Cortex of kidney (tissue), 1 donor: ENCODE measurements around the gene POLDIP2.
"Not testable (repeated sequence)": the region's sequence is repeated elsewhere in the genome, so short reads cannot be mapped to it uniquely, and the experiment has no call there.

Experiments
- DNase-seq: peaks from one replicate; lab custom pipeline; 2025; lab: John Stamatoyannopoulos, UW

POLDIP2 gene

DNA sequence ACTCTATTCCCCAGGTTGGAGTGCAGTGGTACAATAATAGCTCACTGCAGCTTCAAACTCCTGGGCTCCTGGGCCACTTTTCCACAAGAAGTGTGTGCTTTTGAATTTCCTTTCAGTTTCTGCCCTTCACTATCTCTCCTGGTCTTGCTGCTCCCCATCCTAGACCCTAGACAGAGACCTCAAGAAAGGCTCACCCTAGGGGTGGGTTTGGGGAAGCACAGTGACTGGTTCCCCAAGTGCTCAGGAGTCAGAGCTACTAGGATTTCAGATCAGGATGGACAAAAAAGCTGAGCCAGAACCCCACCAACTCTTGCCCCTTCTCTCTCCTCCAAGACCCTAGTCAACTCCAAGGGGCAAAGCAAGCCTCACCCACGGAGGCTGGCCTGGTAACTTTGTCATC lies 9.3 kb upstream of the POLDIP2 start:
- DNase-seq, result no peak

DNA sequence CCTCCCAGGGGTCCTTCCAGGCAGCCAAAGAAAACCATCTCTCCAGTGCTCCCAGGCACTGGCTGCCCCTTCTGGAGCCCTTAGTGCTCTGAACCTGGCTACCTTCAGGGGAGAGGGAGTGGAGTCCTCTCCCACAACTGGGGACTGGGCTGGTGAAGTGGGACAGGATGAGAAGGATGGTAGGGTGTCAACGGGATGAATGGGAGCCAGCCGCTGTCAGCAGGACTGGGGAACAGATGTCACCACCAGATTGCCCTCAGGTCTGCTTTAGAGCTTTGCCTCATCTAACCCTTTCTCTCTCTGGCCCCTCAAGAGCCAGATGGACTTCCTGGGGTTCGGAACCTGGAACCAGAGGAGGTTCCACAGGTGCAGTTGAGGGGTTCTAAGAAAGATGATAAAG lies 8.2 kb upstream of the POLDIP2 start:
- no peak for DNase-seq

DNA sequence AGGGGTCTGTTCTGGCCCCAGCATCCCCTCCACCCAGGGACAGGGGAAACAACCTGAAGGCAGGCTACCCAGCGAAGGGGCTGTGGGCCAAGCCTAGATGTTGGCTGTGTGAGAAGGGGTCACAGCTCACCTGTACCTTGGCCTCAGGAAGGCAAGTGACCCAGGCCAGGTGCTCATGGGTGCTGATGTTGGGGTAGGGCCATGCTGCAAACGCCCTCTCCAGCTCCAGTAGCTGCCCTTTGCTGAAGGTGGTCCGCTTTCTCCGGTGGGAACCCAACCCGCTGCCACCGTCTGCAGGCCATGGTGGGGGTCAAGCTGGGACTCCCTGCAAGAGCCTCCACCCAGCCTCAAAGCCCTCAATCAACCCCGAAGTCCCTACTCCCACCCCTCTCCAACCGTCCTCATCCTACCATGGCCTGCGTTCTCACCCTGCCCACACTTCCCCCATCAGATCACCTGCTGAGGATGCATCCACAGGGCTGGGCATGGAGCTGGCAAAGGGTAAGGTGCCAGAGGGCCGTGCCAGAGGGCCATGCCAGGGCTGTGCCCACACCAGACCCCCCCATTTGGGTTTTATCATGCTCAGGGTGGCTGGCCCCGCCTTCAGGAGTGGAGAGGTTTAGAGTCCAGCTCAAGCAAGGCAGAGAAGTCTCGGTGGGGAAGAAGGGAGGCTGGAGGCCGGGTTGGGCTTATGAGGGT lies 7.5 kb upstream of the POLDIP2 start, which contains the start of gene SEBOX:
TSS of gene SEBOX (minus strand) at position 535 of the 699 bp plus-strand sequence. CDS start at position 487, 48 bp downstream.
- no peak for DNase-seq

DNA sequence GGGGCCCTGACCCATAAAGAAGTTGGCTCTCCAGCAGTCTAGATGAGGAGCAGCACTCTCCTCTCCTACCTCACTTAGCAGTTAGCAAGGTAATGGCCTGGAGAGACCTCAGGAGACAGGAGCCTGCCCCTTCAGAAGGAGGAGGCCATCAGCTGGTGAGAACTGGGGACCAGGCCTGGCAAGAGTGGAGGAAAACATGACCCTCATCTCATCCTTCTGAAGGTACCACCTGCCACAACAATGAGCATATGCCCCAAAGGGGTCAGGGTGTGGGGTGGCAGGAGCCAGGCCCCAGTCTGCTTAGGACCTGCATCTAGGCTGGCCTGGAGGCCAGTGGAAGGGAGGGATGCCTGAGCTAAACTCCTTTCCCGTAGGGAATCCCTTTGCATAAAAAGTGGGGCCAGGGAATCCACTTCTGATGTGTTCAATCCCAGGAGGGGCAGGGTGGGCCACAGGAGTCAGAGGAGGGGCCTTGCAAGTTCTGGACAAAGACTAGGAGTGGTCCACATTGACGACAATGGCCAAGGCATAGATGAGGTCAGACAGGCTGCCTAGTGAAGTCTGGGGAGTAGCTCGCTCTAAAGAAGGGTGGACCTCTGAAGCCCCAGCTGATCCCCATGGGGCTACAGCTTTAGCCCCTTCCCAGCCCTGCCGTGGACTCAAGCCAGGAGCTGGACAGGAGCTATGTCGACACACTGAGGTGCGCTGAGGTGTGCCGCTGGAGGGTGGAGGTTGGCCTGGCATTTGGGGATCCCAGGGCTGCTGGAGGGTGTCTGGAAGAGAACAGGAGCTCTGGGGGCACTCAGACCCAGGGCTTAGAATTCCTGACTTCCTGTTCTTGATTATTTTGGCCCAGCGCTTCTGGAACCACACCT lies 6.7 kb upstream of the POLDIP2 start:
- DNase-seq, result no peak

DNA sequence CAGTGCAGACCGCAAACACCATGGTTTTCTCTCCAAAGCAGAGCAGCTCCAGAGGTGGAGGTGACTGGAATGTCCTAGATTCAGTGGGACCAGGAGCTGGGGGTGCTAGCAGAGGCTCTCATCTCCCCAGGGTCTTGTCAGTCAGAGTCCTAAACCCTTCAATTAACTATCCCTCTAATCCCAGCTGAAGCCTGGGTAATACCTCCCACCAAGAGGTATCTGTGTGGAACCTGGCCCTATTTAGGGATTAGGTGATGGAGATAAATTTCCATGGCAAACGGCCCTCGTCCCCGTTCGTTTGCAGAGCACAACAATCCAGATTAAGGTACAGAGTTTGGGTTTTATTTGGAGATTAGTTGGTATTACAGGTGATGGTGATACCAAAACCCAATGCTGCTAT lies 5.9 kb upstream of the POLDIP2 start:
- DNase-seq, result no peak

DNA sequence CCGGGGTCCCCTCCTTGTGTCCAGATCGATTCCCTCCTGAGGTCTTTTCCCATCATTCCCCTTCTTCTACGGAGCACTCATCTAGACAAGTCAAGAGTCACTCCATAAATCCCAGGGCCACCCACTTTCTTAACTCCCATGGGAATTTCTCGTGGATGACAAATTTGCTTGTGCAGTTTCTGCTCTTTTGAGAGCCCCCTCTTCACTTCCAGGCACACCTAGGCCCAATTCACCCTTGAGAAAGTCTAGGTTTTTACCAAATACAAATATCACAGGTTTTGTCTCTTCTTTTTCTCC lies 522 bp upstream of the POLDIP2 start:
- DNase-seq, result no peak

DNA sequence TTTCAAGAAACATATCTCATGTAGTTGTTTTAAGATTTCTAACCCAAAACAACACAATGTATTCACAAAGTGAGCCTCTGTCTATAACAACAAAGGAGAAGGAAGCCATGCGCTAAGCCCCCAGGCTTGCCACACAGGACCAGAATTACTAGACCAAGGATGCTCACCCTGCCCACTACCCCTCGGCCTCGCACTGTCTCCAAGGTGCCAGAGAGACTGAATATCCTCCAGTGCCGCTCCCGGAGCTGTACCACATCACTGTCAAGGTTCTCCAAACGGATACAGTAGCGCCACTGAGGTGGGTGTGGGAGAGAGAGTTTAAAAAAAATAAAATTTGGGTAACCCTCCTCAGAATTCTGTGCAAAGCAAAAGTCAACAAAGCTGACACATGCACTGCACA lies 7.1 kb downstream of the POLDIP2 start:
- DNase-seq, result no peak

DNA sequence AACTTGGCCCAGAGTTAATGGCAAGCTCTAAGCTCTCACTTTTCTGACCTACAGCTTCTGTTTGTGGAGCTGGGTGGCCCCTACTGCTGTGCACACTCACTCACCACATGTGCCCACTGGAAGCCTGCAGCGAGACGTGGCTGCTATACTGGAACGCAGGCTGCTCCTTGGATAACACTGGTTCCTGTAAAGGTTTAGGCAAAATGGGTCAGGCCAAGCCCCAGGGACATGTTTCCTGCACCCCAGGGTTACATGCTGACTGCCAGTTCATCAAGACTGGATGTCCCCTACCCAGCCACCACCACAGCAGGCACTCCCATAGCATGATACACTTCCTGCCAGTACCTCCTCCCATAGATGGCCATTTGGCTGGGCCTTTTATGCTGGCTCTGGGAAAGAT lies 8.3 kb downstream of the POLDIP2 start:
- DNase-seq, result no peak

DNA sequence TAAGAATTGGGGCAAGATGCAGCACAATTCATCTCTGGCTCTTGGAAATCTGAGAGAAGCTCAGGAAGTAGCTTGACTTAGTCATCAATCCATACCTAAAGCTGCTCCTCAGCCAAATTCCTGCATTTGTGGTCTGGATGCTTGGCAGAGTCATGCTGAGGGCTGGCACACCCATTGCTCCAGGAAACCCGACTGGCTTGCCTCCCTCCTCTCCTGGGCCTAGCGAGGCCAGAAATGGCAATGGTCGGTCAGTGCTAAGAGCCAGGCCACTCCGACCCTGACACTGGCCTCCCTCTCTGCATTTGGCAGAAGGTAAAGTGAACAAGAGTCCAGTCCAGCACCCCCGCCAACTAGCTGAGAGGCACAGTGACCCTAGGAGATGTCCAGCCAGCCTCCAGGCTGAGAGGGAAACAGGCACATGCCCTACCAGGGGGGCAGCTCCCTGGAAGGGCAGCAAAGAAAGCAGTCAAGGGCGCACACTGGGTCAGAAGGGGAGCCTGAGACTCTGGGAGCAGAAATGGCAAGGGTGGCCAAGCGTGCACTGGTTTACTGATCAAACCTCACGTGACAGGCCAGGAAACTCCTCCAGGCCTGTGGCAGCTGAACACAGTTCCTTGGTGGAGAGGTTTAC lies 10.0 kb downstream of the POLDIP2 start:
- DNase-seq, result no peak

DNA sequence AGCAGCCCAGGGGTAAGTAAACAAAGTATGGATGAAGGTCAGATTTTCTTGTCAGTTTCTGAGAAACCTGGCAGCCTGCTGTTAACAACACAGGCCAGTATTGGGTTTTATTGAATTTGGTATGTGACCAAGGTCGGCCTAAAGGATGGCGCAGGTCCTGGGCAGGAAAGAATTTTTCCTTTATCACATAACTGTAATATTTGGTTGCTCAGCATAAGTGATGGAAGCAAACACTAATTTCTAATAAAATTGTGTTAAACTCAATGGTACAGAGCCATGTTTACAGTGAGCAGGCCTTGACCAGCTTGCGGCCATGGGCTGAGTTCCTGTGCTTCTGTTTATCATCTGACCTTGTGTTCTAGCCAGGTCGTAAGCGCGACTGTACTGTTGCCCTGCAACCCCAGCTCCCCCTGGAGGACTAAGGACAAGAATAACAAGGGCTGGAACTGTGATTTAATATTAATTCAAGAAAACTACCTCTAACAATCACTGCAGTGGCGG lies 10.5 kb downstream of the POLDIP2 start:
- DNase-seq, result no peak

DNA sequence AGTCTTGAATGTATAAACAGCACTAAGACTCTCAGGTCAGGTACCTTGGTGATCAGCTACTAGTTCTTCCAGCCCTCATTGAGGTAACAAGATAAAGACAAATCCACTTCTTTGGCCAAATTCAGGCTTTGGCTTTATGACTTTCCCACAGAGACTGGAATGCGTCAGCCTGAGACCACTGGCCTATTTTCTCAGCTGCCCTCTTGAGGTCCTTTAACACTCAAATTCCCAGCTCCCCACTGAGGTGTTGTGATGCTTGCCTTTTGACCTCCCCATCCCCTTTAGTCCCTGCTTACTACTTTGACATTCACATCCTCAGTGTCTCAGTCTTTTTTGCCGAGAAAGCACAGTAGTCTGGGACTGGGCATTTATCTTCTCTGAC lies 11.1 kb downstream of the POLDIP2 start:
- no peak for DNase-seq

DNA sequence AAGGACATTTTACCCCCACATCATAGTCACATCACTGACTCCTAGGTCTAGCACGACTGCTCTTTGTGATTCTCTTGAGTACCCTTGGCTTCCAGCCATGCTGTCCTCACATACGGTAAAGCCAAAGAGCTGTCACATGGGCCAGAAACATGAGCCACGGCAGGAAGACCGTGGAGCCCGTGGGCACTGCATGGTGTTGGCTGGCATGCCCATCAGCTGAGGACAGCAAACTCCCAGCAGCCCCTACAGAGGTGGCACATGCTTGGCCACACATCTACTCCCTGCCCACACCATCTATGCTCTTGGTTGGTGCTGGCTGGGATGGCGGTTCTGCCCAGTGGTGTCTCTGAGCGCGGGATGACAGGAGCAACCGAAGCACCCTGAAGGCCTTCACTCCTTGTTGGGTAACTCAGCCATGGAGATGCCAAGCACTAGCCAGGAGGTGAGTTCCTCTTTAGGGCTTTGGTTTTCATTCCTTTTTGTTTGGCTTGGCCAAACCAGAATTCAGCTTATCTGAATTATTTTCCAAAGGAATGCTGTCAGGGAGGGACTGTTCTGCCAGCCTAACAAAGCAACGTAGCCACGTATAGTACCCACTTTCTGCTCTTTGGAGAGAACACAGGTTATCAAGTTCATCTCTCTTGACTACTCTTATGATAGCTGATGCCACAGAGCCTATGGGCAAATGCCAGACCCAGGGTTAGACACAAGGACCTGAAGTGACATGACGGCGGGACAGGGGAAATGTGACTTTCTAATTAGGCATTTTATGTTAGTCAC lies 11.7 kb downstream of the POLDIP2 start:
- no peak for DNase-seq

DNA sequence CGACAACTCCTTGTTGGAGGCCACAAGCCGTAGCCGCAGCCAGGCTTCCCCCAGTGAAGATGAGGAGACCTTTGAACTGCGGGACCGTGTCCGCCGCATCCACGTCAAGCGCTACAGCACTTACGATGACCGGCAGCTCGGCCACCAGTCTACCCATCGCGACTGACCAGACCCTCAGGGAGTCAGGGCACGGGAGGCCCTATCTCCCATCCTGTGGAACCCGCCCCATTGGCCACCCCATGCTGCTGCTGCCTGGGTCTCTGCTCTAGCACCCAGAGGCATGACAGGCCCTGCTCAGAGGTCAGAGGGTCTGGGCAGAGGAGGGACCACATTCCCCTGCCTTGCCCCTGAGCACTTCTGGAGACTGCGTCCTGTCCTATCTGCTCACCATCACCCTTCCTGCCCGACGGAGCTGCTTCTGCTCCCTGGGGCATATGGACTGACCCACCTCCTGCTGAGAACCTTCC lies 12.9 kb downstream of the POLDIP2 start:
- no peak for DNase-seq

DNA sequence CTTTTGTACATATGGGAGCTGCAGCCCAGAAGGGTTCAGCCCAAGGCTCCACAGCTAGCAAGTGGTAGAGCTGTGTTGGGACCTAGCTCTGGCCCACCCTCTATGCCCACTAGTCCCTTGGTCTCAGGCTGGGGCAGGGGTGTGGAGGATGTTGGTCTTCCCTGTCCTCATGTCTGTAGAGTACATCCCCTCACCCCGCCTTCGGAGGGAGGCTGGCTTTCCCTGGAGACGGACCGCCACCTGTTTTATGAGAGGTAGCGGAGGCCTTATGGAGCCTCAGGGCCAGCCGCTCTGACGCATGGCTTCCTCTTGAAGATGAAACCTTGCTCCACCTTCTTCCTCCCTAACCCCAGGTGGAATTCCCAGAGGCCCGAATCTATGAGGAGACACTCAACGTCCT lies 13.3 kb downstream of the POLDIP2 start:
- DNase-seq, result no peak

DNA sequence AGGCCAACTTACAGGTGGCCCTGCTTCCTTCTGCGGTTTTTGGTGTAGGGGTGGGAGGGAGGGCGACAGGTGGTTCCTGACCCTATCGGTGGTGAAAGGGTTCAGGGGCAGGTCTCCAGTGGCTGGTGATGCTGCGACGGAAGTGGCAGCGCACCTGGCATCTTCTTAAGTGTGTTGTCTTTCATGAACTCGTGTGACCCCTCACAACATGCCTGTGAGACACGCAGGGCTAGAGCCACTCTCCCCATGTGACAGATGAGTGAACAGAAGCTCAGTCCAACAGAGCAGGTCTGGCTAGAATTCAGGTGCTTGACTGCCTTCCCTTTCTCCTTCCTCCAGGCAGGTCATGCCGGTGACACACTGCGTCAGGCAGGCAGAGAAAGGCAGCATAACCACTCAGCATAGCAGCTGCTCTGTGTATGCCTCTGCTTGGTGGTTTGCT lies 13.8 kb downstream of the POLDIP2 start:
- no peak for DNase-seq

DNA sequence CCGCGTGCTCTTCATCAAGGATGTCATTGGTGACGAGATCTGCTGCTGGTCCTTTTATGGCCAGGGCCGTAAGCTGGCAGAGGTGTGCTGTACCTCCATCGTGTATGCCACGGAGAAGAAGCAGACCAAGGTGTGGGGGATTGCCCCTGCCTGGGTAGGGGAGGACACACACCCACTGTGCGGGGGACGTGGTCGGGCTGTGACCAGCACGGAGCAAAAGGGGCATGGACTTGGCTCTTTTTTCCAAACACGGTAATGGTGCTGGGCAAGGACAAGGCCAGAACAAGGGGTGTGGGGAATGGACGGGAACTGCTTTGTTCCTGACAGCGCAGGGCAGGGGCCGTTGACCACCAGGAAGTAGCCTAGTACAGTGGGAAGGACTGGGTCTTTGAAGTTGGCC lies 15.0 kb downstream of the POLDIP2 start:
- no peak for DNase-seq

DNA sequence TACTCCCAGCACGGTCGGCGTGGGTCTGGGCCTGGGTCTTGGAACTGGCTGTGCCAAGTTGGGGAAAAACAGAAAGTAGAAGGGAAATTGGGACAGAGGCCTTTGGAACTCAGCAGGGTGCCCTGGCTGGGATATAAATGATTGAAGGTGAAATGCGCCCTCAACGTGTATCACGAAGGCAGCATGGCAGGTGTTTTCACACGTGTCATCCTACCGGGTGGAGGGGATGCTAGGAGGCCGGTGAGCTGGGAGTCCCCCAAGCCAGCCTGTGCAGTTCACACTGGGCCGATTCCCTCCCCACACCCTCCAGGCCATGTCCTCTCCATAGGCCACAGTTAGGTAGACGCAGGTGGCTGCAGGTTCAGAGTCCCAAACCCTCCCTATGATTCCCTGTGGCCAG lies 15.8 kb downstream of the POLDIP2 start:
- DNase-seq, result no peak

DNA sequence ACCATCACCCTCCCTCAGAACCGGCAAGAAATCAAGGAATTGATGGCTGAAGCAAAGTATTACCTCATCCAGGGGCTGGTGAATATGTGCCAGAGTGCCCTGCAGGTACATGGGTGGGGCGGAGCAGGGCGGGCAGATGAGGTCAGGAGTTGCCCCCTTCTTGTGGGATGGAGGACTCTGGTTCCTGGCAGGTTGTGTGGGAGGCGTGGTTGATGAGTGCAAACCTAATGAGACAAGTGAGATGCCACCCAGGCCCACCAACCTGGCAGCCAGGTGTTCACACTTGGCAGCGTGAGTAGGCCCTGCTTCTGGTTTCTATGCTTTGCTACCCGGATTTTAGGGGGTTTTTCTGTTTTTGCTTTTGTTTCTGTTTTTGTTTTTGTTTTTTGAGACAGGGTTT lies 17.0 kb downstream of the POLDIP2 start:
- no peak for DNase-seq

DNA sequence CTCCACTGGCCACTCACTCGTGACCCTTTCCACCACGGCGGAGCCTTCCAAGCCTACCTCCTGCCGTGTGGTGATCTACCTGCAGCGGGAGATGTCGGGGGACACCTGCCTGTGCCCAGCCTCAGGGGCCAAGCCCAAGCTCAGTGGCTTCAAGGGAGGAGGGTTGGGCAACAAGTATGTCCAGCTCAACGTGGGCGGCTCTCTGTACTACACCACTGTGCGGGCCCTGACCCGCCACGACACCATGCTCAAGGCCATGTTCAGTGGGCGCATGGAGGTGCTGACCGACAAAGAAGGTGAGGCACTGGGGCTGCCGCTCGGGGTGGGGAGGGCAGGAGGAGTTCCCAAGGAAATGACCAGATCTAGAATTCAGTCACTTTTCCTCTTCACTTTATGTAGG lies 17.9 kb downstream of the POLDIP2 start:
- no peak for DNase-seq

DNA sequence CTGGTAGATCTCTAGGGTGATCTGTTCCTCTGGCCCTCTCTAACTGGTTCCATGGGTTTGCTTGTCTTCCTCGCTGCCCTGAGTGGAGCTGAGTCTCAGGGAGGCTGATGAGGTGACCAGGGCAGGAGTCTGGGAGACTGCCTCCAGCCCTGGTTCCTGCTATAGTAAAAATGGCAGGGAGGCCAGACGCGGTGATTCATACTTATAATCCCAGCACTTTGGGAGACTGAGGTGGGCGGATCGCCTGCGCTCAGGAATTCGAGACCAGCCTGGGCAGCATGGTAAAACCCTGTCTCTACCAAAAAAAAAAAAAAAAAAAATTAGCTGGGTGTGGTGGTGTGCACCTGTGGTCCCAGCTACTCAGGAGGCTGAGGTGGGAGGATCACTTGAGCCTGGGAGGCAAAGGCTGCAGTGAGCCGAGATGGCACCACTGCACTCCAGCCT lies 18.5 kb downstream of the POLDIP2 start:
- not testable (repeated sequence) for DNase-seq

DNA sequence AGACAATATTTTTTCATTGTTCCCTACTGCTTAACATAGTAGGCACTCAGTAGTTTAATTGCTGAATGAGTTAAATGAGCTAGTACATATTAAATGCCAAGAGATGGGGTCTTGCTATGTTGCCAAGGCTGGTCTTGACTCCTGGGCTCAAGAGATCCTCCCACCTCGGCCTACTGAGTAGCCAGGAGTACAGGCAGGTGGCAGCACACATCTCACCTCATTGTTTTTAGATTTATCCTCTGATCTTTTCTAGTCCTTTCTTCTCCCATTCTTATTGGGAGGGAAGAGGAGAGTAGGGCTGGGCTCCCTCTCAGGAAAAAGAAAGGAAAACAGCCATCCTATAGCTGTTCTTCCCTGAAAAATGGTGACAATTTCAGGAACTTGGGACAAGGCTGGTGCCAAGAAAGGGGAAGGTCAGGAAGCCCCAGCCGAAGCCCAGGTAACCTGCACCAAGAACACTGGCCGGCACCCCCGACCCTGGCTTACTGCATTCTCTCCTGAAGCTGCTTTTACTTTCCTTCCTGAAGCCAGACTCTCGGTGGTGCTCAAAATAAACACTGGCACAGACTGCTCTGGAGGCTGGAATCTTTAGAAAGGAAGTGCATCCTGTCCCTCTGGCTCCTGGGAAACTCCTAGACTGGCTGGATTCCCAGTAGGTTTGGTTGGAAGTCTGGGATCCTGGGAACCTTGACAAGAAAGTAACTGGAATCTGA lies 19.1 kb downstream of the POLDIP2 start:
- DNase-seq, result no peak
